ENCODE results near the gene RND1.
"Not testable (repeated sequence)": the region's sequence is repeated elsewhere in the genome, so short reads cannot be mapped to it uniquely, and the experiment has no call there.

Gene RND1

DNA sequence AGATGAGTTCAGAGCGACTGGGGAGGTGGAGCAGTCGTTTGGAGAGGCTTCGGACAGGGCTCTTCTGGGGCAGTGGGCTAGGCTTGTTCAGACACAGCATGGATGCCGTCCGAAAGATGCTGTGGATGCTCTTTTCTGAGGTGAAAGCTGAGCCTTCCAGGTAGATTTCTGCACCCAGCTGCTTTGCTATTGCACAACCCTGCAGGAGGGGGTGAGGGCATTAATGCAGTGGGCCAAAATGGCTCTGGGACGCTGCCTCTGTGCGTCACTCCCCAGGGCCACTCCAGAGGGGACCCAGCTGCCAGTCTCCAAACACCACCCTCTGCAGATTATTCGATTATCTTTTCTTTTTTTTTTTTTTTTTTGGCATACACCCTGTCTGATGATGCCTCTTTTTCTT is 7.6 kb downstream of the RND1 start:
- Histone ChIP-seq H3K36me3 (replicated peaks) (no peaks in the 10 kb centered on the region), H3K27me3 (replicated peaks) (no peaks in the 10 kb centered on the region), H3K4me3 (ENCODE audit: low read depth, low read length) (no peak overlapping the region), H3K27ac (no peak overlapping the region)
- in situ Hi-C loops (cut with HindIII; ENCODE audit: low pct_ligation_motif_present, low sequenced_read_pairs) = no loop called here
- DNase-seq = no peak
- no peak for TF ChIP-seq CTCF (IDR thresholded peaks at IDR 0.05; ENCODE audit: low read depth, low read length, missing control alignments)

GRCh38 chr12:48857278-48857994 is 8.2 kb downstream of the RND1 start:
- Histone ChIP-seq H3K4me3 (ENCODE audit: low read depth, low read length) (no peak overlapping the region), H3K36me3 (replicated peaks) (no peaks in the 10 kb centered on the region), H3K27ac (no peak overlapping the region), H3K27me3 (replicated peaks) (no peaks in the 10 kb centered on the region)
- DNase-seq = no peak
- in situ Hi-C loops (cut with HindIII; ENCODE audit: low pct_ligation_motif_present, low sequenced_read_pairs) = no loop called here
- TF ChIP-seq CTCF (IDR thresholded peaks at IDR 0.05; ENCODE audit: low read depth, low read length, missing control alignments) = no peak

GRCh38 chr12:48856379-48856778 is 9.3 kb downstream of the RND1 start:
- DNase-seq = no peak
- no peak for TF ChIP-seq CTCF (IDR thresholded peaks at IDR 0.05; ENCODE audit: low read depth, low read length, missing control alignments)
- Histone ChIP-seq H3K36me3 (replicated peaks) (no peaks in the 10 kb centered on the region), H3K27ac (no peak overlapping the region), H3K4me3 (ENCODE audit: low read depth, low read length) (no peak overlapping the region), H3K27me3 (replicated peaks) (no peaks in the 10 kb centered on the region)
- in situ Hi-C loops (cut with HindIII; ENCODE audit: low pct_ligation_motif_present, low sequenced_read_pairs) = no loop called here

GRCh38 chr12:48854932-48855331 is 10.7 kb downstream of the RND1 start:
- H3K27ac ChIP-seq; H3K27me3 ChIP-seq (replicated peaks); H3K4me3 ChIP-seq (ENCODE audit: low read depth, low read length); in situ Hi-C loops (cut with HindIII; ENCODE audit: low pct_ligation_motif_present, low sequenced_read_pairs); H3K36me3 ChIP-seq (replicated peaks); DNase-seq: not testable (repeated sequence)

GRCh38 chr12:48854488-48854887 is 11.2 kb downstream of the RND1 start:
- Histone ChIP-seq H3K36me3 (replicated peaks) (no peaks in the 10 kb centered on the region), H3K27ac (no peak overlapping the region), H3K4me3 (ENCODE audit: low read depth, low read length) (no peak overlapping the region), H3K27me3 (replicated peaks) (no peaks in the 10 kb centered on the region)
- in situ Hi-C loops (cut with HindIII; ENCODE audit: low pct_ligation_motif_present, low sequenced_read_pairs) = no loop called here
- DNase-seq = no peak
- no peak for TF ChIP-seq CTCF (IDR thresholded peaks at IDR 0.05; ENCODE audit: low read depth, low read length, missing control alignments)

DNA sequence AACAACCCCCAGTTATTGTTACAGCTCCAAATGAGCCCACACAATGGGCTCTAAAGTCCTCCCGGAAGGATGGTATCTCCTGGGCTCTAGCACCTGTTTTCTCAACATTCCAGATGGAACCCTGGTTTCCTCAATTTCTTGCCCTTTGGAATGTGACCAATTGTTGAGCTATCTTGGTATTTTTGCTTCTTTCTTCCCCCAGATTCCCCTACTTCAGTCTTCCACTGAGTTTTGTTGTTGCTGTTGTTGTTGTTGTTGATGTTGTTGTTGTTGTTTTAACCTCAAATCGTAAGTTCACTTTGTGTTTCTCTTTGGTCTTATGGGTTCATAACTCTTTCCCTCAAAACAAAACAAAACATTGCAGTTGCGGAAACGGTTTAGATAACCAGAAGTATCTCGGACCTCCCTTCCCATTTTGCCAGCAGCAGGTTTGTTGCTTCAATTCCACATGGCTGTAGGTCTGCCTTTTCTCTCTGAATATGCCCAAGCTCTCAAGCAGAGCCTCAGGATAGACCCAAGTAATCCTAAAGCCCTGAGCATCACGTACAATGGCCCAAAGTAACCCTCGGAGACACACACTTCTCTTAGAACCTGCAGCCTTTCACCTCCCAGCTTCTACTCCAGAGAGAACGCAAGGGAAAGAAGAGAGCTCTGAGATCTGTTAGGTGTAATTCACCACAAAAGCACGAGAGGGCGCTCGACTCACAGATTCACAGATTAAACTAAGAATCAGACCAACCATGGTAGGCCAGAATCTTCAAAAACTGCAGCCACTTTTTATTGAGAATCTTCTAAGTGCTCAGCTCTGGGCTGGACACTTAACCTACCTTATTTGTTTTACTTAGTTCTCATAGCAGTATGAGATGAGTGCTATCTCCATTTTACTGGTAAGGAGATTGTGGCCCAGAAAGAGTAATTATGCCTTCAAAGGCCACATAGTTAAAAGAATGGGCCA is 12.7 kb downstream of the RND1 start:
- peak; percentile 81 for TF ChIP-seq CTCF (IDR thresholded peaks at IDR 0.05; ENCODE audit: low read depth, low read length, missing control alignments)
- Histone ChIP-seq H3K4me3 (ENCODE audit: low read depth, low read length) (peak overlapping the region; percentile 97), H3K36me3 (replicated peaks) (no peaks in the 10 kb centered on the region), H3K27ac (peak overlapping the region; percentile 2), H3K27me3 (replicated peaks) (no peaks in the 10 kb centered on the region)
- in situ Hi-C loops (cut with HindIII; ENCODE audit: low pct_ligation_motif_present, low sequenced_read_pairs) = no loop called here
- peak; percentile 92 for DNase-seq

All from brain microvascular endothelial cell (primary cell).